Body of pancreas (tissue), 4 donors: ENCODE measurements around the gene CFAP410. TPM values are rescaled to one million over a fixed set of nuclear protein-coding genes. Genes with fewer than 3 reads are reported as not detected.

Source experiments
- ATAC-seq: fragments of 150-250 bp; one replicate; pipeline ENCODE4 v1.9.1; 2016
- DNase-seq, 4 donors: peaks; one replicate each; pipeline ENCODE4 v3.0.0-alpha.2; 2019
- H3K27ac ChIP-seq, 4 donors: fragments of 200-600 bp; sonication (generic); 1 replicate in 3 of 4; 2 replicates in 1 of 4; pipeline versions ENCODE4 v1.5.1 to v1.6.1; 2016 to 2019; ENCODE audit warnings: mild to moderate bottlenecking in 1 of 4, mixed read lengths in 1 of 4, moderate library complexity in 1 of 4
- H3K27me3 ChIP-seq, 2 donors: fragments of 200-600 bp; sonication (generic); one replicate each; pipeline ENCODE4 v1.6.0; 2016; ENCODE audit warnings: mild to moderate bottlenecking in 1 of 2
- H3K36me3 ChIP-seq, 2 donors: fragments of 200-600 bp; sonication (generic); replicated peaks in 1 of 2; 2 replicates each; pipeline ENCODE4 v1.5.1; 2016; ENCODE audit warnings: low read depth in 2 of 2; ENCODE audit not compliant: insufficient read depth in 1 of 2
- H3K4me1 ChIP-seq: fragments of 200-600 bp; sonication (generic); one replicate; pipeline ENCODE4 v1.6.0; 2016
- H3K4me3 ChIP-seq, 2 donors: fragments of 200-600 bp; sonication (generic); 1 replicate in 1 of 2; 2 replicates in 1 of 2; pipeline ENCODE4 v1.5.1; 2016 to 2019
- H3K9me3 ChIP-seq, 3 donors: fragments of 200-600 bp; sonication (generic); 1 replicate in 2 of 3; 2 replicates in 1 of 3; pipeline ENCODE4 v1.5.1; 2016
- CTCF ChIP-seq, 7 experiments: fragments of 450-650 bp in 4 of 7; fragments of 200-600 bp in 3 of 7; sonication (generic) in 3 of 7; IDR thresholded peaks; one replicate each; pipeline ENCODE4 v1.5.1; 2016 to 2019; ENCODE audit warnings: antibody characterized with exemption in 7 of 7
- POLR2A ChIP-seq, 3 donors: fragments of 450-650 bp; IDR thresholded peaks; one replicate each; pipeline ENCODE4 v1.6.1; 2016; ENCODE audit warnings: antibody characterized with exemption in 3 of 3, mild to moderate bottlenecking in 2 of 3
- WGBS, 2 donors: methylation state at CpG; one replicate each; pipeline ENCODE4 v1.1.5; 2017; 5-methylcytosine and 5-hydroxymethylcytosine counted together
- intact Hi-C: fragments of 100-400 bp; cut with DNase I; formaldehyde crosslinking; loops from one replicate; pipeline ENCODE4 v1.15.1; 2023
- total RNA-seq, 2 donors: library from RNA; depleted of rRNA; stranded (reverse); fragments of >200 nt; gene quantifications; one replicate each; pipeline ENCODE4 v1.1.0, GENCODE V29; 2016

The CFAP410 gene
- total RNA-seq, 2 donors from 2014 or later: 24.6 to 43.8 TPM

- Histone ChIP-seq H3K27ac (no peak overlapping the region), H3K4me3 (no peak overlapping the region), H3K36me3 (no peaks in the 10 kb centered on the region), H3K4me1 (no peaks in the 10 kb centered on the region), H3K27me3 (peaks cover 0 to 7% of the 10 kb centered on the region in 2 donors), H3K9me3 (no peaks in the 10 kb centered on the region)
- TF ChIP-seq POLR2A (IDR thresholded peaks at IDR 0.05): no peak
- no peak for TF ChIP-seq CTCF (IDR thresholded peaks at IDR 0.05)
- intact Hi-C loops: no loop called here
- ATAC-seq (no peak), DNase-seq (no peak)
- WGBS, 2 donors: 57 to 84% methylated on average over 4 to 18 of the region's 18 CpGs
These were observed 12.5 kb upstream of the CFAP410 start for GRCh38 chr21:44351535-44352252.

GRCh38 chr21:44350773-44351481 lies 11.7 kb upstream of the CFAP410 start:
- Histone ChIP-seq H3K4me3 (no peak overlapping the region), H3K27ac (no peak overlapping the region), H3K4me1 (no peaks in the 10 kb centered on the region), H3K27me3 (peaks cover 0 to 7% of the 10 kb centered on the region in 2 donors), H3K9me3 (no peaks in the 10 kb centered on the region), H3K36me3 (no peaks in the 10 kb centered on the region)
- TF ChIP-seq CTCF (IDR thresholded peaks at IDR 0.05): no peak
- TF ChIP-seq POLR2A (IDR thresholded peaks at IDR 0.05): no peak
- DNase-seq (no peak), ATAC-seq (no peak)
- 16 to 20% methylated on average over 1 to 42 of the region's 42 CpGs for WGBS, 2 donors
- intact Hi-C loops: no loop called here

- Histone ChIP-seq H3K27me3 (peaks cover 0 to 7% of the 10 kb centered on the region in 2 donors), H3K36me3 (no peaks in the 10 kb centered on the region), H3K4me1 (no peaks in the 10 kb centered on the region), H3K4me3 (no peak overlapping the region), H3K27ac (no peak overlapping the region), H3K9me3 (no peaks in the 10 kb centered on the region)
- intact Hi-C loops: no loop called here
- TF ChIP-seq POLR2A (IDR thresholded peaks at IDR 0.05) (no peak), CTCF (IDR thresholded peaks at IDR 0.05) (no peak)
- ATAC-seq: no peak
- WGBS, 2 donors: 5 to 10% methylated on average over 9 to 57 of the region's 113 CpGs
- no peak for DNase-seq
These were observed 10.9 kb upstream of the CFAP410 start for GRCh38 chr21:44349847-44350772.

- WGBS, 2 donors: 72 to 82% methylated on average over 6 to 10 of the region's 12 CpGs
- H3K36me3 ChIP-seq: no peaks in the 10 kb centered on the region
- TF ChIP-seq CTCF (IDR thresholded peaks at IDR 0.05) (no peak), POLR2A (IDR thresholded peaks at IDR 0.05) (no peak)
- H3K9me3 ChIP-seq: no peaks in the 10 kb centered on the region
- no peak overlapping the region for H3K27ac ChIP-seq
- intact Hi-C loops: no loop called here
- DNase-seq (no peak), ATAC-seq (no peak)
- no peak overlapping the region for H3K4me3 ChIP-seq
- no peaks in the 10 kb centered on the region for H3K4me1 ChIP-seq
- peaks cover 0 to 7% of the 10 kb centered on the region in 2 donors for H3K27me3 ChIP-seq
These were observed 10.2 kb upstream of the CFAP410 start for GRCh38 chr21:44349416-44349846.
